GM12892 (cell line): Measurements from ENCODE around the gene PHC2.
"Not testable (repeated sequence)": the region's sequence is repeated elsewhere in the genome, so short reads cannot be mapped to it uniquely, and the experiment has no call there.

Experiments
- DNase-seq: peaks from one replicate; pipeline ENCODE4 v3.0.0; 2011; ENCODE audit not compliant: insufficient read length
- FAIRE-seq: peaks from 2 replicates; lab custom pipeline; 2011; peaks lifted over from hg19 to GRCh38; lab: Jason Lieb, UNC
- POLR2A ChIP-seq: IDR thresholded peaks from 2 replicates; pipeline ENCODE4 v1.6.1; 2011; ENCODE audit warnings: low read depth, low read length, control low read depth
- POLR2AphosphoS5 ChIP-seq: IDR thresholded peaks from 2 replicates; pipeline ENCODE4 v1.6.1; 2011; ENCODE audit warnings: low read depth, low read length, control low read depth
- TAF1 ChIP-seq: IDR thresholded peaks from 2 replicates; pipeline ENCODE4 v1.6.1; 2011; ENCODE audit warnings: low read depth, mild to moderate bottlenecking, control low read depth, low read length, borderline replicate concordance

Gene PHC2

DNA sequence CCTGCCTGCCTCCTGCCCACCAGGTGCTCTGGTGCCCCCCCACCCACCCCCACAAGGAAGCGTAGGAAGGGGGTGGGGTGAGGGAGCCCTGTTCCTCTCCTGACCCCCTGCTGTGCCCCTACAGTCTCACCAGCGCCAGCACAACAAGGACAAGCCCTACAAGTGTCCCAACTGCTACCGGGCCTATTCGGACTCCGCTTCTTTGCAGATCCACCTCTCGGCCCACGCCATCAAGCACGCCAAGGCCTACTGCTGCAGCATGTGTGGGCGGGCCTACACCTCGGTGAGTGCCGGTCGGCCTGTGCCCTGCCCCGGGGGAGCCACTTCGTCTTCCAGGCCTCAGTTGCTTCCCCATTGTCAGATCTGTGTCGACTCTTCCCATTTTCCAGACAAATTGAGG is 135.9 kb downstream of the PHC2 start:
- FAIRE-seq (no peak), DNase-seq (no peak)
- no peak for TF ChIP-seq POLR2AphosphoS5

GRCh38 chr1:33294071-33295010 is 136.6 kb downstream of the PHC2 start:
- DNase-seq (no peak), FAIRE-seq (no peak)
- TF ChIP-seq POLR2A (no peak), POLR2AphosphoS5 (no peak), TAF1 (no peak)

GRCh38 chr1:33292726-33293340 is 138.1 kb downstream of the PHC2 start:
- no peak for FAIRE-seq
- DNase-seq: no peak
- TF ChIP-seq POLR2AphosphoS5 (no peak), TAF1 (no peak), POLR2A (no peak)

DNA sequence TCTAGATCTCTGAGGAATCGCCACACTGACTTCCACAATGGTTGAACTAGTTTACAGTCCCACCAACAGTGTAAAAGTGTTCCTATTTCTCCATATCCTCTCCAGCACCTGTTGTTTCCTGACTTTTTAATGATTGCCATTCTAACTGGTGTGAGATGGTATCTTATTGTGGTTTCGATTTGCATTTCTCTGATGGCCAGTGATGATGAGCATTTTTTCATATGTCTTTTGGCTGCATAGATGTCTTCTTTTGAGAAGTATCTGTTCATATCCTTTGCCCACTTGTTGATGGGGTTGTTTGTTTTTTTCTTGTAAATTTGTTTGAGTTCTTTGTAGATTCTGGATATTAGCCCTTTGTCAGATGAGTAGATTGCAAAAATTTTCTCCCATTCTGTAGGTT is 140.3 kb downstream of the PHC2 start:
- not testable (repeated sequence) for FAIRE-seq, DNase-seq

- TF ChIP-seq POLR2A (no peak), POLR2AphosphoS5 (no peak), TAF1 (no peak)
- FAIRE-seq (no peak), DNase-seq (no peak)
Measured at GRCh38 chr1:33289858-33290154, 141.1 kb downstream of the PHC2 start.

DNA sequence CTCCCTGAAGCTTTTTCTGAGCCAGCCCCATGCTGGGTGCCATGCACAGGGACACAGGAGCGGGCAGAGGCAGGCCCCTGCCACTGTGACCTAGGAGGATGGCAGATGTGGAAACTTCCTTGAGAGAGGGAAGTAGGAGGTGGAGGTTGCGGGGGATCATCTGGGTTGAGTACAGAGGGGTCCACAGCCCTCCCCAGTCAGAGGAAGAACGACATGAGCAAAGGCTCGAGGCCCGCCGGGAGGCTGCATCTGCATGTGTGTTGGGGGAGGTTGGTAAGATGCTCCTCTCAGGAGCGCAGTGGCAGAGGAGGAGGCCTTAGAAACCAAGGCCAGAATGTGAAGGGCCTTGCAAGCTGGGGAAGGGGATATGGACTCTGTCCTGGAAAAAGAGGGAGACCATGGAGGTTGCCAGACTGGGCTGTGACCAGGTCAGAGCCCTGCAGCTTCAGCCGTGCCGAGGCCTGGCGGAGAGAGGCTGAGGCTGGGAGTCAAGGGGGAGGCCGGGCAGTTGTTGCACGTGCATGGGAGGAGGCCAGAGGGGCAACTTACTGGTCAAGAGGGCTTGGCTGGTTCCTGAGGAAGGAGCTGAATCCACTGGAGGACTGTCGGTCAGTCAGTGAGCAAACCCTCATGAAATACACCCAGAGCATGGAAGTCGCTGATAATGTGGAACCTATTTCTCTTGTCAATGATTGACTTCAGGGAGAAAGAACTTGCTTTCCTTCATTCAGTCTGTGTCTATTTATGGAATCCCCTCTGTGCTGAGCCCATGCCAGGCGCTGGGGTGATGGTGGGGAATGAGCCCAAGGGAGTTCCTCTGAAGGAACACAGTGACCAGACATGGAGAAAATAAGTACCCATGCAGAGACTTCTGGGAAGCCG is 141.7 kb downstream of the PHC2 start:
- FAIRE-seq (no peak), DNase-seq (no peak)
- no peak for TF ChIP-seq POLR2A
- no peak for TF ChIP-seq POLR2AphosphoS5
- TF ChIP-seq TAF1: no peak

- TF ChIP-seq TAF1 (no peak), POLR2AphosphoS5 (no peak), POLR2A (no peak)
- DNase-seq: no peak
- no peak for FAIRE-seq
Measured at GRCh38 chr1:33287317-33287716, 143.6 kb downstream of the PHC2 start.

- DNase-seq (no peak), FAIRE-seq (no peak)
Measured at GRCh38 chr1:33286451-33287185, 144.3 kb downstream of the PHC2 start.

GRCh38 chr1:33284049-33284448 is 146.8 kb downstream of the PHC2 start:
- no peak for TF ChIP-seq TAF1
- TF ChIP-seq POLR2AphosphoS5: no peak
- TF ChIP-seq POLR2A: no peak
- FAIRE-seq: no peak

More at GRCh38 chr1:33286451-33287185, 144.3 kb downstream of the PHC2 start:
- TF ChIP-seq TAF1 (no peak), POLR2A (no peak), POLR2AphosphoS5 (no peak)

GRCh38 chr1:33282791-33283190 is 148.1 kb downstream of the PHC2 start:
- DNase-seq: no peak
- FAIRE-seq: no peak
- TF ChIP-seq POLR2A (no peak), POLR2AphosphoS5 (no peak), TAF1 (no peak)

More at GRCh38 chr1:33284049-33284448, 146.8 kb downstream of the PHC2 start:
- no peak for DNase-seq

GRCh38 chr1:33281554-33282303 is 149.2 kb downstream of the PHC2 start:
- TF ChIP-seq POLR2A: no peak
- TF ChIP-seq TAF1: no peak
- no peak for TF ChIP-seq POLR2AphosphoS5
- DNase-seq: no peak
- FAIRE-seq: no peak
